HTERT RPE-1 (cell line): ENCODE results near the gene PKMYT1.

ENCODE experiments used
- in situ Hi-C: fragments of 300-500 bp; cut with MboI; formaldehyde crosslinking; loops from 4 replicates; pipeline ENCODE4 v1.14.3; 2020; ENCODE audit warnings: low sequenced_read_pairs

The PKMYT1 gene

DNA sequence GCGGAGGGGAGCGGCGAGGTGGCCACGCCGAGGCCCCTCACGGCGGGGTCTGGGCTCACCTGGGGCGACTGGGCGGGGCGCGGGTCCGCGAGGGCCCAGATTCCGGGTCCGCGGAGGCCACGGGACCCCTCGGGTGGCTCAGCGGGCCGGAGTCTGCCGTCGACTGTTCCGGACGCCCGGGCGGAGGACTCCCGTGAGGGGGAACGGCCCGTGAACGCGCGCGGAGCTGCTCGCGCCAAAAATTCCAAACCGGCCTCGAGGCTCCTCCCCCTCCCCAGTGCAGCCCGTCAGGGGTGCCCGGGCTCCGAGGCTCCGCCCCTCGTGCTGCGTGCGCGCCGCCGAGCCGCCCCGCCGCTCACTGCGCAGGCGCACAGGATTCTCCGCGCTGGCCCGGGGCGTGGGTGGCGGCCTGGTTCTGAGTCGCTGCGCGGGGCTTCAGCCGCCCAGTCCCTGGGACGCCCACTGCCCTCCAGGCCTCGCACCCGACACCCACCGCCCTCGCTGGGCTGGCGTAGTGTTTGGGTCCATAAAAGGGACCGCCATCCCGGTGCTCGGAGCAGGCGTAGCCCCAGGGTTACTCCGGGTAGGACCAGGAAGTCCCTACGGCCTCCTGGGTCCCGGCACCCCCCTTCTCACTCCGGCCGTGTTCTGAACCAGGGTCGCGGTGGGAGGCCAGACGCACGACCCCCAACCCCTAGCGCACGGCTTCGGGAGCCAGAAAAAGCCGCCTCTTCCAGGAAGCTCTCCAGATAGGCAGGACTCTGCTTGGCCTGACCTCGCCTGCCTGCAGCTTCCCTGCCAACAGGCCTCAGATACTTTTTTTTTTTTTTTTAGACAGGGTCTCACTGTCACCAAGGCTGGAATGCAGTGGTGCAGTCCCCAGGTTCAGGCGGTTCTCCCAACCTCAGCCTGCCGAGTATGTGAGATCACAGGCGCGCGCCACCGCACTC is at the start of gene PKMYT1:
TSS of gene PKMYT1 (minus strand) at position 220 of the 950 bp plus-strand sequence. CDS start 789 bp downstream, outside the sequence.
- in situ Hi-C loops = no loop called here

DNA sequence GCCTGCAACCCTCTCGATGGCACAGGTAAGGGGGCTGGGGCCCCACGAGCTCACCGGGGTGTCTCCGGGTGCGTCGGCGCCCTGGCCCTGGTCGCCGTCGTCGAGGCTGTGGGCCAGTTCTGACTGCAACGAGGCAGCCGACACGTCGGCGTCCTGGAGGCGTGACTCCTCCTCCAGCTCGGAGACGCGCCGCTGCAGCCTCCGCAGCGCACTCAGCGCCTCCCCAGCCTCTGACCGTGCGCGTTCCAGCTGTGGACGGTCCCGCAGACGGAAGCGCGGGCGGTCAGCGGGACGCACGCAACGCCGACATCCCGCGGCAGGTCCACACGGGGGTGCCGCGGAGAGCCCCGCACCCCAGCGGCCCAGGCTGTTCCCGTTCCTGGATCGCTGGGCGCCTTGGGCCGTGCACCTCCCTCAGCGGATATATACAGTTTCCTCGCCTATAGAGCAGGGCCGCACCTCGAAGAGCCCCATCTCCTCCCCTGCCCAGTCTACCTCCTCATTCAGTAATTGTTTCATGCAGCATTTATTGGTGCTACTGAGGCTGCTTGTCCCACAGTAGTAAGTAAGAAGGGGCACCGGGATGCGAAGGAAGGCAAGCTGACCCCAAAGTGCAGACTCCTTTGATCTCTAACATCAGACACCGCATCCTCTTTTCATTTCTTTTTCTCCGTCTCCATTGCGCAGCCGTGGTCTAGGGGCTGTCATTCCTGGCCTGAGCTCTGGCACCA is 49.4 kb upstream of the PKMYT1 start:
- in situ Hi-C loops = no loop called here

DNA sequence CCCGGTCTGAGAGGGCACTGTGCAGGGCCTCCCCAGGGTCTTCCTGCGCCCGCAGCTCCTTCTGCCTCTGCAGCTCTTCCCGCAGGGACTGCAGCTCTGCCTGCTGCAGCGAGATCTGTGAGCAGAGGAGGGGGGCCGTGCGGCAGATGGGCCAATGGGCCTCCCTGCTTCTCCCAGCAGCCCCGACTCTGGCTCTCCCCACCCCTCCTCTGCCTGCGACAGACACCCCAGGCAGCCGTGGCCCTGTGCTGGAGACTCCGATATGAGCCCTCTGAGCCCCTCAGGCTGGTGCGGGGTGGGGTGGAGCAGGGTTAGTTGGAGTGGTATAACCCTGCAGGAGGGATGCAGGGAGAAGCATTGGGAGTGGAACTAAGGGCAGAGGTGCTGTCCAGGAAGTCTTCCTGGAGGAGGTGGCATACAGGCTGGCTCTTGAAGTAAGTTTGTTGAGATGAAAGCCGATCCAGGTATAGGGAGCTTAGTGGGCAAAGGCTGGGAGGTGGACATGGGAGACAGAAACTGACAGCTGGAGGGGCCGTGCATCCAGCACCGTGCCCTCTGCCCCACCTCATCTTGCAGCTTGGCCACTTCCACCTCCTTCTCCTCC is 48.6 kb upstream of the PKMYT1 start:
- in situ Hi-C loops = no loop called here

DNA sequence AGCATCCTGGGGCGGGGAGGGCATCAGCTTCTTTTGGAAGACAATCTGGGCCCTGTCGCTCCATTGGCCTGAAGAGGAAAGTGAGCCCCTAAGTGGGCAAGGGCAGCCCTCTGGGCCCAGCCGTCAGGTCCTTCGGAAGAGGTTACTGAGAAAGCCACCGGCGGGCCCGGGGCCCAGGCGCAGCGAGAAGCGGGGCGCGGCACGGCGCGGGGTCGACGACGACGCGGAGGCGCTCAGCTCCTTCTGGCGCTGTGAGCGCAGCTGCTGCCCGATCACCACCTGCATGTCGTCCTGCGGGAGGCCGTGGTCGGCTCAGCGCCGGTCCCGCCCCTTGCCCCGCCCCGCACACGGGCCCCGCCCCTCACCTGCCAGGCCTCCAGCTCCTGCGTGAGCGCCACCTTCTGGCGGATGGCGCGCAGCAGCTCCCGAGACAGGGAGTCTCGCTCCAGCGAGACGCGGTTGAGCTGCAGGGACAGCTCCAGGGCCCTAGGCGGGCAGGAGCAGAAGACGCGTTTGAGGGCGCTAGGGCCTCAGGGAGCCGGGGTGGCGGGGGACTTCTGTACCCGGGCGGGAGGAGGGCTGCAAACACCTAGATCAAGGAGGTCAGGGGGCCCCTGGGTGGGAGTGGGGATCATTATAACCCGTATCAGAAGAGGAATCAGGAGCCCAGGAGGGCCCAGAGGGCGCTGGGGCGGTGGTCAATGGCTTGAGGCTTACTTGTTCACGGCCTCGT is 47.9 kb upstream of the PKMYT1 start:
- in situ Hi-C loops = no loop called here

DNA sequence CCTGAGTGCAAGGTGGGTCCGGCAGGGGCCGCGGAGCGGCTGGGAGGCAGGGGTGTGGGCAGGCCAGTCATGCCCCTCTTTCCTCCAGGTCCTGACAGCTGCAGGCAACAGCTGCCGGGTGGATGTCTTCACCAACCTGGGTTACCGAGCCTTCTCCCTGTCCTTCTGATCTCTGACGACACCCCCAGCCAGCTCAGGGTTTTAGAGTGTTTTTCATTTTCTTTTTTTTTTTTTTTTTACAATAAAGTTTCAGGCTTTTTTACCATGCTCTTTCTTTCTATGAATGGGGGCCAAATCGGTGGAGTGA is 47.2 kb upstream of the PKMYT1 start:
- in situ Hi-C loops = no loop called here

DNA sequence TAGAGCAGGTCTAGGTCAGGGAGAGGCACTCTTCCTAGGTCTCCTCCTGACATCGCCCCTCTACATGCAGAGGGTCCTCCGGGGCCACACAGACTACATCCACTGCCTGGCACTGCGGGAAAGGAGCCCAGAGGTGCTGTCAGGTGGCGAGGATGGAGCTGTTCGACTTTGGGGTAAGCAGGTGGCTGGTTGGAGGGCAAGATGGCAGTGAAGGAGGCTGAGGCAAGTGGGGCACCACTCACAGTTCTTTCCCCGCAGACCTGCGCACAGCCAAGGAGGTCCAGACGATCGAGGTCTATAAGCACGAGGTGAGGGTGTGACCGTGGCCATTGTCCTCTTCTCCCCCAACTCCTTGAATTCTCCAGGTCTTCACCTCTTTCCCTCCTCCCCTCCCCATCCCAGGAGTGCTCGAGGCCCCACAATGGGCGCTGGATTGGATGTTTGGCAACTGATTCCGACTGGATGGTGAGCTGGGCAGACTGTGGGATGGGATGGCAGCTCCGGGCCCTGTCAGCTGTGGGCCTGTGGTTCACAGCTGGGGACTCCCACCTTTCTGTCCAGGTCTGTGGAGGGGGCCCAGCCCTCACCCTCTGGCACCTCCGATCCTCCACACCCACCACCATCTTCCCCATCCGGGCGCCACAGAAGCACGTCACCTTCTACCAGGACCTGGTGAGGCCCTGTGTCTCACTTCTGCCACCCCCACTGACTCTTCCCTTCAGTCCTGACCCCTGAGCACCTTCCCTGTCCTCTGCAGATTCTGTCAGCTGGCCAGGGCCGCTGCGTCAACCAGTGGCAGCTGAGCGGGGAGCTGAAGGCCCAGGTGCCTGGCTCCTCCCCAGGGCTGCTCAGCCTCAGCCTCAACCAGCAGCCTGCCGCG is 46.6 kb upstream of the PKMYT1 start:
- in situ Hi-C loops = no loop called here

DNA sequence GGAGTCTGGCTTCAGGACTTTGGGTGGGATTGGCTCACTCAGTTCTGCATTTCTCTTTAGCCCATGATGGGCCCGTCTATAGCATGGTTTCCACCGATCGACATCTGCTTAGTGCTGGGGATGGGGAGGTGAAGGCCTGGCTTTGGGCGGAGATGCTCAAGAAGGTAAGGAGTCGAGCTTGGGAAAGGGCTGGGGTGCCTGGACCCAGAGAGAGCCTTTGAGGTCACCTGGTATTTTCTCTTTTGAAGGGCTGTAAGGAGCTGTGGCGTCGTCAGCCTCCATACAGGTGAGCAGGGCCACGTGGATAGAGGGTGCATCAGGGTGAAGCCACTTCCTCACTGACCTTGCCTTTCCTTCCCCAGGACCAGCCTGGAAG is 45.7 kb upstream of the PKMYT1 start:
- in situ Hi-C loops = no loop called here

DNA sequence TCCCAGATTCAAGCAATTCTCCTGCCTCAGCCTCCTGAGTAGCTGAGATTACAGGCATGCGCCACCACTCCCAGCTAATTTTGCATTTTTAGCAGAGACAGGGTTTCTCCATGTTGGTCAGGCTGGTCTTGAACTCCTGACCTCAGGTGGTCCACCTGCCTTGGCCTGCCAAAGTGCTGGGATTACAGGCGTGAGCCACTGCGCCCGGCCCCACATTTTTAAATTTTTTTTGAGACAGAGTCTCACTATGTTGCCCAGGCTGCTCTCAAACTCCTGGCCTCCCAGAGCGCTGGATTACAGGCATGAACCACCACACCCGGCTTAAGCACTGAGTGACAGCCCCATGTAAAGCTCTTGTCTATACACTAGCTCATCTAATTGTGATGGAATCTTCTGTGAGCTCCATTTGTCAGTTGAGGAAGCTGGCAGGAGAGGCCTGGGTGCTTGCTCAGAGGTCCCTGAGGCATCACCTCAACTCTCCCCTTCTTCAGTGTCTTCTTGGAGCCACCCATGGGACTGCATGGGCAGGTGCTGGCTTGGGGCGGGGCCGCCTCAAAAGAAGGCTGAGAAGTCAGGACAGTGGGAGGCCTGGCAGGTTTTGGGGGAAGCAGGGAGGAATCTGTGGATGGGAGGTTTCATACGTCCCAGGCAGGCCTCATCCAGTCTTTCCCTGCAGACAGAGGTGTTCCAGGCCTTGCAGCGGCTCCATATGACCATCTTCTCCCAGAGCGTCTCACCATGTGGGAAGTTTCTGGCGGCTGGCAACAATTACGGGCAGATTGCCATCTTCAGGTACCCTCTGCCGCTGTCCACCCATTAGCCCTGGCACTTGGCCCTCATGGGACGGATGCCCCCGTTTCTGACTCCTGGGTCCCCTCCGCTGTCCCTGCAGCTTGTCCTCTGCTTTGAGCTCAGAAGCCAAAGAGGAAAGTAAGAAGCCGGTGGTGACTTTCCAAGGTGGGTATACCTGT is 45.1 kb upstream of the PKMYT1 start:
- in situ Hi-C loops = no loop called here

DNA sequence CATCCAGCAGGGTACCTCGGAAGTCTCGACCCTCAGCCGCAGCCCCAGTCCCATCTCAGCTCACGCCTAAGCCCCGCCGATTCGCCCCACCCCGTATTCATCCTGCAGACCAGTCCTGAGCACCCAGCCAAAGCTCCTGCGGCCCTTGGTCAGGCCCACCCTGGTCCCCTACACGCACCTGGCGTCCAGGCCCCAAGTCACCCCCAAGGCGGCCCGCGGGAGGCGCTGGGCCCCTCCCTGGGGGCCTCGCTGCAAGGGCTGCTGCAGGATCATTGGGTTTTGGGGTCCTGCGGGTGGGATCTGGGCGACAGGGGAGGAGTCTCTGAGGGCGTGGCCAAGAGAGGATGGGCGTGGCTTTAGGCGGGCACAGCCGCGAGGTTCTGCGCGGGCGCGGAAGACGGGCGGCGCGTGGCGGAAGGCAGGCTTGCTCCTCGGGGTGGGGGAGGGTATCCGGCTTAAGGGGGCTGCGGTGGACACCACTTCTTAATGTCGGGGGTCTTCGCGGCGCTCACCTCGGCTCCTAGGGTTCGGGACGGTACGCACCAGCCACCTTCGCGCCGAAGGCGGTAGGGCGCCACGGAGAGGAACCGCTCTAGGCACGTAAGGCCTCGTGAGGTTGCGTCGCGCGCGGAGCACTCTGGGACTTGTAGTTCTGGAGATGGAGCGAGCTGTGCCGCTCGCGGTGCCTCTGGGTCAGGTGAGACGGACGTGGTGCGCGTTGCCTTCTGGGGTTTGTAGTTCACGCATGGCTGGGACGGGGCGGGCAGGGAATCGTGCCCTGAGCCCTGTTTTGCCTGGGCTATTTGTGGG is 43.6 kb upstream of the PKMYT1 start, which contains the start of the genes HCFC1R1 and THOC6:
TSS of gene HCFC1R1 (minus strand) at position 274 of the 810 bp plus-strand sequence. CDS start at position 273, 1 bp downstream.
TSS of gene THOC6 (plus strand) at position 367 of the 810 bp plus-strand sequence. CDS start at position 659, 292 bp downstream.
- in situ Hi-C loops = no loop called here

DNA sequence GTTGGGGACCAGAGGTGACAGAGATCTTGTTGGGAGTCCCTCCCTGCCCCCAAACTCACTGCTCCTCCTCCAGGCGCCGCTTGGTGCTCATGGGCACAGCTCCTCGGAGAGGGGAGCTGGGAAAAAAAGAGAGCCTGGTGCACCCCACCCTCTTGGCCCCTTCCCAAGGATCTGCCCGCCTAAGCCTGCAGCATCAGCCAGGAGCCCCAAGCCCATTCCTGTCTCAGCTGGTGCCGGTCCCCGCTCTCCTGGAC is 43.1 kb upstream of the PKMYT1 start:
- in situ Hi-C loops = no loop called here

DNA sequence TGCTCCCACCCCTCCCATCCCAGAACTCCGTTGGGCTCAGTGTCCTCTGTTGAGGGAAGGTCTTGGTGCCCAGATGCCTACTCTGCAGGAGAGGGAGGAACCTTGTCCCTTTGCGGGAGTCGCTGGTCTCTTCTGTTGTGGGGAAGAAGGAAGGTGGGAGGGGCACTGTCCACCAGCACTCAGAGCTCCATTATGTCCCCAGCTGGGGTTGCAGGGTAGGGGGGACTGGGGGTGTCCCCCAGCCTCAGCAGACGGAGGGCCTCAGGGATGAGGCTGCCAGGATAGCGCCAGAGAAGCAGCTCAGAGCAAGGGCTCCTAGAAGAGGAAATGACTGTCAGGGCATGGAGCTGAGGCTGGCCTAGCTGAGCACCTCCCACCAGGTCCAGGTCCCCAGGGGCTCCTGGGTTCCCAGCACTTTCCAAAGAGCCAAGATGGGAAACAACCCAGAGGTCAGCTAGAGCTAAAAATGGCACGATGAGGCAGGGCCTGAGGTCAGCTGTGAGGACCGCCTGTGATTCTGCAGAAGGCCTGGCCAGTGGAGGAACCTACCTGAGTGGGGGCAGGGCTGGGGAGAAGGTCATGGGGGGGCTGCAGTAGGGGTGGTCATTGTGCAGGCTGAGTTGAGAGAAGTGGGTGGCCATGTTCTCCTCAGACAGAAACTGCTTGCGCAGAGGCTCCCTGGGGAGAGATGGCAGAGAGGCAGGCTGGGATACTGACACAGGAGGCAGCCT is 42.6 kb upstream of the PKMYT1 start:
- in situ Hi-C loops = no loop called here

DNA sequence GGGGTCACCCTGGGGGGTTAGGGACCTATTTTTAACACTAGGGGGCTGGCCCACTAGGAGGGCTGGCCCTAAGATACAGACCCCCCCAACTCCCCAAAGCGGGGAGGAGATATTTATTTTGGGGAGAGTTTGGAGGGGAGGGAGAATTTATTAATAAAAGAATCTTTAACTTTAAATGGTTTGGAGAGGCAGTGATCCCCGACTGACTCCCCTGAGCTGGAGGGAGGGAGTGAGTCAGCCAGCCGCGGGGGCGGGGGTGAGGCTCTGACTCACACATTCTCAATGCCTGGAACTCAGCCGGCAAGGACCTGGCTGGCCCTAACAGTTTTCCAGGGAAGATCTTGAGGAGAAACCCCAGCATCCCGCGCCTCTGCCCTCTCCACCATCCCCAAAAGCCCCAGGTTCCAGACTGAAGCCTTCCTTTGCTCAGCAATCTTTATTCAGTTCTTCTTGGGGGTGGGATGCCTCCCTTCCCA is 42.0 kb upstream of the PKMYT1 start:
- in situ Hi-C loops = no loop called here

DNA sequence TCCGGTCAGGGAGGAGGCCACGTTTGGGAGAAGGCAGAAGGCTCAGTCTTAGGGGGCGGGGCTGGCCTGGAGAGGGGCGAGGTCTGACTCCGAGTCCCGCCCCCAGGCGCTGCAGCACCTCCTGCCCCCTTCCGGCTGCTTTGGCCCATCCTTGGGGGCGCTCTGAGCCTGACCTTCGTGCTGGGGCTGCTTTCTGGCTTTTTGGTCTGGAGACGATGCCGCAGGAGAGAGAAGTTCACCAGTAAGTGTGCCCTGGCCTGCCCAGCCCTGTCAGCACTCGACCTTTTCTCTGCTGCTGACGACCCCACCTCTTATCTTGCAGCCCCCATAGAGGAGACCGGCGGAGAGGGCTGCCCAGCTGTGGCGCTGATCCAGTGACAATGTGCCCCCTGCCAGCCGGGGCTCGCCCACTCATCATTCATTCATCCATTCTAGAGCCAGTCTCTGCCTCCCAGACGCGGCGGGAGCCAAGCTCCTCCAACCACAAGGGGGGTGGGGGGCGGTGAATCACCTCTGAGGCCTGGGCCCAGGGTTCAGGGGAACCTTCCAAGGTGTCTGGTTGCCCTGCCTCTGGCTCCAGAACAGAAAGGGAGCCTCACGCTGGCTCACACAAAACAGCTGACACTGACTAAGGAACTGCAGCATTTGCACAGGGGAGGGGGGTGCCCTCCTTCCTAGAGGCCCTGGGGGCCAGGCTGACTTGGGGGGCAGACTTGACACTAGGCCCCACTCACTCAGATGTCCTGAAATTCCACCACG is 41.4 kb upstream of the PKMYT1 start:
- in situ Hi-C loops = no loop called here

DNA sequence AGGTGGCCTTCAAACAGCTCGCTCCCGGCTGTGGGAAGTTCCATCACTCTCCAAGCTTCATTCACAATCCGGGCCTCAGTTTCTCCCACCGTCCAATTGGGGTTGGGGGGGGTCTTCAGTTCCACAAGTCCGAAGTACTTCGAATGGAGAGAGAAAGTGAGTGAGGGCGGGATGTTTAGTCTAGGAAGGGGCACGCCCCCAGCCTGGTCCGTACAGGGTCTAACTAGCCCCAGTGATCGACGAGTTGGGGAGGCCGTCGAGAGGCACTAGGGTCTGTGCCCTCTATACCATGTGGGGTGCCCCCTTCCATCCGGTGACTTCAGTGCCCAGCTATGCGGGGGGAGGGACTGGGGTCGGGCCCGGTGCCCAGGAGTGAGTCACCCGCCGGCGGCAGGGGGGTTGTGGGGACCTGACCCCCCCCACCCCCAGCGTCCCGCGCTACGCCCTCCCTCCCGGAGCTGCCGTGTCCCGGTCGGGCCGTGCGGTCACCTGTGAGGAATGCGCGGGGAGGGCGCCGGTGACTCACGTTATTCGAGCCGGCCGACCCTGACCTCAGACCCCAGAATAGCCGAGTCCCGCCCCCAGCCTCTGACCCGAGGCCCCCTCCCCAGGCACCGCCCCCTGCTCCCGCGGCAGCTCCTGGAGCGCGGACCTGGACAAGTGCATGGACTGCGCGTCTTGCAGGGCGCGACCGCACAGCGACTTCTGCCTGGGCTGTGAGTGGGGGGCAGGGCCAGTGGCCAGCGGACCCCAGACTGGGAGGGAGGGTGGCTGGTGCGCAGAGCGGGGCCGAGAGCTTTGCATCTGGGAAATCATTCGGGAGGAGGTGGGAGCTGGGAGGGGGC is 40.6 kb upstream of the PKMYT1 start:
- in situ Hi-C loops = no loop called here

DNA sequence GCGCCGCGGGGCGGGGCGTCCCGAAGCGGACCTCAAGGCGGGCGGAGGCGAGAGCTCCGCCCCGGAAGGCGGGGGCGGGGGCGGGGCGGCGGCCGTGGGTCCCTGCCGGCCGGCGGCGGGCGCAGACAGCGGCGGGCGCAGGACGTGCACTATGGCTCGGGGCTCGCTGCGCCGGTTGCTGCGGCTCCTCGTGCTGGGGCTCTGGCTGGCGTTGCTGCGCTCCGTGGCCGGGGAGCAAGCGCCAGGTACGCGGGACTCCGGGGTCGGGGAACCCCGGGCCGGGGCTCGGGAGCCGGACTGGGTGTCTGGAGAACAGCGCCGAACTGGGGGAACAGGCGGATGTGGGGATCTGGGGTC is 40.0 kb upstream of the PKMYT1 start, which contains the start of gene TNFRSF12A:
TSS of gene TNFRSF12A (plus strand) at position 122 of the 357 bp plus-strand sequence. CDS start at position 152, 30 bp downstream.
- in situ Hi-C loops = no loop called here
